ENCODE data around the gene AMIGO1.
"Not testable (repeated sequence)": the region's sequence is repeated elsewhere in the genome, so short reads cannot be mapped to it uniquely, and the experiment has no call there.

AMIGO1 gene

GRCh38 chr1:109482791-109483671, 26.5 kb downstream of the AMIGO1 start:
- no peak for FAIRE-seq

GRCh38 chr1:109482242-109482641, 27.3 kb downstream of the AMIGO1 start:
- FAIRE-seq, result no peak

GRCh38 chr1:109481646-109482045, 27.9 kb downstream of the AMIGO1 start:
- no peak for FAIRE-seq

- no peak for FAIRE-seq
These were observed 29.6 kb downstream of the AMIGO1 start for GRCh38 chr1:109479901-109480300.

- no peak for FAIRE-seq
These were observed 30.2 kb downstream of the AMIGO1 start for GRCh38 chr1:109479311-109479710.

- FAIRE-seq, result no peak
These were observed 30.7 kb downstream of the AMIGO1 start for GRCh38 chr1:109478806-109479205.

- no peak for FAIRE-seq
These were observed 31.7 kb downstream of the AMIGO1 start for GRCh38 chr1:109477821-109478220.

- FAIRE-seq, result no peak
These were observed 32.7 kb downstream of the AMIGO1 start for GRCh38 chr1:109476825-109477224.

GRCh38 chr1:109475261-109475660, 34.3 kb downstream of the AMIGO1 start:
- FAIRE-seq, result no peak

- no peak for FAIRE-seq
These were observed 34.8 kb downstream of the AMIGO1 start for GRCh38 chr1:109474697-109475096.

GRCh38 chr1:109473284-109474057, 36.1 kb downstream of the AMIGO1 start:
- not testable (repeated sequence) for FAIRE-seq

GRCh38 chr1:109472779-109473178, 36.7 kb downstream of the AMIGO1 start:
- FAIRE-seq, result no peak

GRCh38 chr1:109470245-109470644, 39.3 kb downstream of the AMIGO1 start:
- no peak for FAIRE-seq

- no peak for FAIRE-seq
These were observed 40.6 kb downstream of the AMIGO1 start for GRCh38 chr1:109468903-109469302.

GRCh38 chr1:109468061-109468460, 41.5 kb downstream of the AMIGO1 start:
- FAIRE-seq, result no peak

- no peak for FAIRE-seq
These were observed 42.2 kb downstream of the AMIGO1 start for GRCh38 chr1:109467301-109467777.

GRCh38 chr1:109466452-109467300, 42.9 kb downstream of the AMIGO1 start, which contains the start of gene SYPL2:
SYPL2 (plus strand) TSS chr1:109466546; CDS start chr1:109466844, 298 bp downstream.
- no peak for FAIRE-seq

GRCh38 chr1:109466125-109466451, 43.4 kb downstream of the AMIGO1 start:
- no peak for FAIRE-seq

GRCh38 chr1:109457819-109458218, 51.7 kb downstream of the AMIGO1 start:
- FAIRE-seq, result no peak

GRCh38 chr1:109454497-109455133, 54.9 kb downstream of the AMIGO1 start:
- no peak for FAIRE-seq
